Stimulated activated CD4-positive, alpha-beta T cell treated with anti-CD3 and anti-CD28 coated beads, Interleukin-2, amount 100 ng/mL, for 24 hours (primary cell): ENCODE data around the gene BICRA.
A peak's percentile ranks its signal among the peaks of the same experiment; 100 is the strongest.
"Not testable (repeated sequence)": the region's sequence is repeated elsewhere in the genome, so short reads cannot be mapped to it uniquely, and the experiment has no call there.

Experiments
- DNase-seq, 2 donors: peaks; one replicate each; pipeline ENCODE4 v3.0.0-alpha.2; 2020

BICRA gene

DNA sequence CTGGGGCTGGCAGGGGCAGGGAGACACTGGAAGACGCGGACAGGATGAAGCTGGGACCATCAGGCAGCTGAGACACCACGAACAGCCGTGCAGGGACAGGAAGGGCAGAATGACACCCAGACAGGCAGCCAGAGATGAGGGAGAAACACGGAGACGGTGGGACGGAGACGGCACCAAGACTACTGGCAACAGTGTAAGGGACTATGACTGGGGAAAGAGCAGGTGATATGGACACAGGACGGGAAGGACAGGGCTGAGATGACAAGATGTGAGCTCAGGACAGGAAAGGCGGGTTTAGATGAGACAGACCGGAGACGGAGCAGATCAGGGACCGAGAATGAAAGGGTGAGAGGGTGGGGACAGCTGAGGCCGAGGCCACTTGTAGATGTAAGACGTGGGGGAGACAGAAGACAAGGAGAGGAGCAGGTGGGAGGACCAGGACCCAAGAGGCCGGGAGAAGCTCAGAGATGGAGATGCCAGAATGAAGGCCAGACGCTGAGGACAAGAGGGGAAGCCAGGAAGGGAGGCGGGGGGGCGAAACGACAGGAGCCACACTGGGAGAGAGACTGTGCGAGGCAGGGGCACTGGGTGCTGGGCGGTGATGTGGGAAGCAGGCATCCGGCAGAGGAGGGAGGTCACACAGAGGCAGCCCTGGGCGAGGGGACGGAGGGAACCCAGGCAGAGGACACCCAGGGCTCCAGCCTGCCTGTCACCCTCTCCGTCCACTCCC is 86.8 kb downstream of the BICRA start:
- DNase-seq: no peak

DNA sequence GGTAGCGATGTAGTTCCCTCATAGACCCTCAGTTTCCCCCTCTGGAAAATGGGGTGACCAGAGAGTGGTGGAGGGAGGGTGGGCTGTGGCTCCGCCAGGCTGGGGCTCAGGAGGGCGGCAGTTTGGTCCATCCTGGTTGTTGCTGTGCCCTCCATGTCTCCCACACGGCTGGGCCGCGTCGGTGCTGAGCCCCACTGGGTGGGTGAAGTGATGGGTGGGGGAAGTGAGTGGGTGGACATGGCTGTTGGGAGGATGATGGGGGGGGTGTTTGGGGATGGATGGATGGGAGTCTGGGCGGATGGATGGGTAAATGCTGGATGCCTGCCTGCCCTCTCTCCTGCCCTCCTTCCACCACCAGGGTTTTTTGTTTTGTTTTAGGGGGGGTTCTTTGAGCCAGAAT is 87.7 kb downstream of the BICRA start:
- no peak for DNase-seq

DNA sequence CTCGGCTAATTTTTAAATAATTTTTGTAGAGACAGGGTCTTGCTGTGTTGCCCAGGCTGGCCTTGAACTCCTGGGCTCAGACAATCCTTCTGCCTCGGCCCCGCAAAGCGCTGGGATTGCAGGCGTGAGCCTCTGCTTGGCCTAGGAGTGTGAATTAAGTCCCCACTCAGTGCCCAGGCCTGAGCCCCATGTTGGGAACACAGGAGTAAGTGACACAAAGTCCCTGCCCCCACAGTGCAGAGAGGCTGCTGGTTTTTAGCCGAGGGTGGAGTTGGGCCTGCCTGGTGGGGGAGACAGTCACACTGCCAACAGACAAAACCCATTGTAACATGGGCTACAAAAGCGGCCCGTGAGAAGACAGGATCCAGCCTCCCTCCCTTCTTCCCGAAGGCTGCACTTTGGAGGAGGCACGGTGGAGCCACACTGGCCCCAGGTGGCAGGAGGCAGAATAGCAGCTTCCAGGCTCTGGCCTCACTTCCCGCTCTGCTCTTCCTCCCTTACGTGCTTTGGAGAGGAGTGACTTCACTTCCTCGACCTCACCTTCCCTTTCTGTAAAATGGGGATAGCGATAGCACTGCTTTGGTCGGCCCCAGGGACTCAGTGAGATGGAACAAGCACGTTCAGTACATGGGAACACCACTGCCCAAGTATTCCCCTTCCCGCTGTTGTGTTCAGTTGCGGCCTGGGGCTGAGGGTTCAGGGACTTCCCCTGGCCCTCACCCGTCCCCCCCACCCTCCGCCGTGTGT is 89.1 kb downstream of the BICRA start:
- DNase-seq: peak; percentile 62 to 66

DNA sequence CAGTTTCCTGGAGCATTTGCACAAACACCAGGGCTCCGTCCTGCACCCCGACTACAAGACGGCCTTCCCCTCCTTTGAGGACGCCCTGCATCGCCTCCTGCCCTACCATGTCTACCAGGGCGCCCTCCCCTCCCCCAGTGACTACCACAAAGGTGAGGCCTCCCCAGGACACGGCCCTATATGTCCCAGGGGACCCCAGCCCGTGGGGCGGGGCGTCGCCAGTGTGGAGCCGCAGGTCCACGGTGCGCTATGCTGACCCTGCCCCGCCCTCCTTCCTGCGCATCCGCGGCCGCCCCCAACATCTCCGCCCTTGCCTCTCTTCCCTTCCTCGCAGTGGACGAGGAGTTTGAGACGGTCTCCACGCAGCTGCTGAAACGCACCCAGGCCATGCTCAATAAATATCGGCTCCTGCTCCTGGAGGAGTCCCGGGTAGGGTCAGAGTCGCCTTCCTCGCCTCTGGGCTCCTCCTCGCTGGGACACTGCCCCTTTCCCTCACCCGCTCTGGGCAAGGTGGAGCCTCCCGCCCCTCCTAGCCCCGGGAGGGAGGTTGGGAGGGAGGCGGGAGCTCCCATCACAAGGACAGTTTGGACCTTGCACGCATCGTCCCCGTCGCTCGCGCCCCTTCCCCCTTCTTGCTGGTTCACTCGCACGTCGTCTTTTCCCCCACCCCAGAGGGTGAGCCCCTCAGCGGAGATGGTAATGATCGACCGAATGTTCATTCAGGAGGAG is 89.9 kb downstream of the BICRA start:
- DNase-seq: no peak

DNA sequence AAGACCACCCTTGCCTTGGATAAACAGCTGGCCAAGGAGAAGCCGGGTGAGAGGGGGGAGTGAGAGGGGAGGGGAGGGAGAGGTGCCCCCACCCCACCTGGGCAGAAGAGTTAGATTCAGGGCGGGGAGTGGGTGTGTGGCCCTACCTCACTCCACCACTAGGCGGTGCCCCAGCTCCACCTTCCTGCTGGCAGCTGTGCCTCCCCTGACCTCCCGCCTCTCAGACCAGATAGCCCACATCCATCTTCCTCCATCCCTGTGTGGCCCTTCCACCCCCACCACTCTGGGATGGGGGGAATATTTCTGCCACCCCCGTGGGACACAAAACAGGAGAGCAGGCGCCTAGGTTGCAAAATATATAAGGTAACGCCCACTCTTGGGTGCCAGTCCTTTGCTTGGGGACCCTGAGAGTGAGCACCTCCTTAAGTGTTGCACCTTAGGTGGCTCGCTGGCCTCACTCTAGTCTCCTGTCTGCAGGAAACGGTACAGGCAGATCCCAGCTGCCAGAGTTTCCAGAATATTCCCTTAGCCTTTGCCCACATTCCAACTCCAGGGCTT is 90.5 kb downstream of the BICRA start:
- DNase-seq: peak; percentile 71 to 72

DNA sequence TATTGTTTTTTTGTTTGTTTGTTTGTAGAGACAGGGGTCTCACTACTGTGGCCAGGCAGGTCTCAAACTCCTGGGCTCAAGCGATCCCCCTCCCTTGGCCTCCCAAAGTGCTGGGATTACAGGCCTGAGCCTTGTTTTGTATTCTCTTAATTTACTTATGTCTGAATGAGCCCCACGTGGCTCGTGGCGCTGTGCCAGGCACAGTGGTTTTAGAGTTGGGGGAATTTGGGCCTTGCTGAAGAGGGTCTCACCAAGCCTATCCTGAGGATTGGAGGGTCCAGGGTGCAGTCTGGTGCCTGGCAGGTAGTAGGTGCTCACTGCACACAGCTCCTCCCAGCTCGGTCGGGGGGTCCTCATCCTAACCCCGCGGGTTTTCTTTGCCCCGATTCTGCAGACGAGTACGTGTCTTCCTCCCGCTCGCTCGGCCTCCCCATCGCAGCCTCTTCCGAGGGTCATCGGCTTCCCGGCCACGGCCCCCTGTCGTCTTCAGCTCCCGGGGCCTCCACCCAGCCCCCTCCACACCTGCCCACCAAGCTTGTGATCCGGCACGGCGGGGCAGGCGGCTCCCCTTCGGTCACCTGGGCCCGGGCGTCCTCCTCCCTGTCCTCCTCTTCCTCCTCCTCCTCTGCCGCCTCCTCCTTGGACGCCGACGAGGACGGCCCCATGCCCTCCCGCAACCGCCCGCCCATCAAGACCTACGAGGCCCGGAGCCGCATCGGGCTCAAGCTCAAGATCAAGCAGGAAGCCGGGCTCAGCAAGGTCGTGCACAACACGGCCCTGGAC is 92.2 kb downstream of the BICRA start:
- DNase-seq: no peak

DNA sequence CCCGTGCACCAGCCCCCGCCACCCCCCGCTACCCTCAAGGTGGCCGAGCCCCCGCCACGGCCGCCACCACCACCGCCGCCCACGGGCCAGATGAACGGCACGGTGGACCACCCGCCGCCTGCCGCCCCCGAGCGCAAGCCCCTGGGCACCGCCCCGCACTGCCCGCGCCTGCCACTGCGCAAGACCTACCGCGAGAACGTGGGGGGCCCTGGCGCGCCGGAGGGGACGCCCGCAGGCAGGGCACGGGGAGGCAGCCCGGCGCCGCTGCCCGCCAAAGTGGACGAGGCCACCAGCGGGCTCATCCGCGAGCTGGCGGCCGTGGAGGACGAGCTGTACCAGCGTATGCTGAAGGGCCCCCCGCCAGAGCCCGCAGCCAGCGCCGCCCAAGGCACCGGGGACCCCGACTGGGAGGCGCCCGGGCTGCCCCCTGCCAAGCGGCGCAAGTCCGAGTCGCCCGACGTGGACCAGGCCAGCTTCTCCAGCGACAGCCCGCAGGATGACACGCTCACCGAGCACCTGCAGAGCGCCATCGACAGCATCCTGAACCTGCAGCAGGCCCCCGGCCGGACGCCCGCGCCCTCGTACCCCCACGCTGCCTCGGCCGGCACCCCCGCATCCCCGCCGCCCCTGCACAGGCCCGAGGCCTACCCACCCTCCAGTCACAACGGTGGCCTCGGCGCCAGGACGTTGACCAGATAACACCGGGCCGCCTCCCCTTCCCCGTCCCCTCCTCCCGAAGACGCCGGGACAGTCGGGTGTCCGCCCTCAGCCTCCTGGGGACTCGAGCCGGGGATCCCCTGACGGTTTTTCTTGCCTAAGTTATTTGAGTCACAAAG is 93.0 kb downstream of the BICRA start:
- no peak for DNase-seq

DNA sequence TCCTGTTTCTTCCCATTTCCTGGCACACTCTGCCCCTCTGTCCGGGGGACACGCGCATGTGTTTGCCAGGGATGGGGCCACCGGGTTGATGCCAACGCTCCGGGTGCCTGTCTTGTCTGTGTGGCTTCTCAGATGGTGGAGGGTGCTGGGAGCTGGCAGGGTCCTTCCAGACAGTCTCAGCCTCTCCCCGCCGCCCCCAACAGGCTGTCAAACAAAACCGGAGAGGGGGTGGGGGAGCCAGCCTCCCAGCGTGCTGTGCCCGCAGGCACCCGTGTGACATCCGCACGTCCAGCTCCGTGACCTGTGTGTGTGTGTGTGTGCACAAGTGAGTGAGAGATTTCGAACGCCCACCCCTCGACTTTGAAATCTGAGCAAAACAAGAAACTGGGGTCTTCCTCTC is 93.7 kb downstream of the BICRA start:
- DNase-seq: no peak

DNA sequence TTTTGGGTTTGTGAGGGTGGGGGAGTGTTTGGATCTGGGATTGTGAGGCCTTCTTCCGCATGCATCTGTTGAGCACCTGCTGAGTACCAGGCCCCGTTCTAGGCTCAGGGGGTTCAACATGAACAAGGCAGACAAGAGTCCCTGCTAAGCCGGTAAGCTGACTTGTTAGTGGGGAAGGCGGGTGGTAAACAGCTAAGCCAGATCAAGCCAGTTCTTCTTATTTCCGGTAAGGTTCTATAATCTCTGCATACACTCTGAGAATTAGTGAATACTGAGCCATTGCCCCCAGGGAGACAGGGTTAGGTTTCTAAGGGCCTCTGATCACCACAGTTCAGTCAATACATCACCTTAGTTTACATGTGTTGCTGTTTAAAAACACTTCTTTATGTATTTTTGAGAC is 94.4 kb downstream of the BICRA start:
- no peak for DNase-seq

DNA sequence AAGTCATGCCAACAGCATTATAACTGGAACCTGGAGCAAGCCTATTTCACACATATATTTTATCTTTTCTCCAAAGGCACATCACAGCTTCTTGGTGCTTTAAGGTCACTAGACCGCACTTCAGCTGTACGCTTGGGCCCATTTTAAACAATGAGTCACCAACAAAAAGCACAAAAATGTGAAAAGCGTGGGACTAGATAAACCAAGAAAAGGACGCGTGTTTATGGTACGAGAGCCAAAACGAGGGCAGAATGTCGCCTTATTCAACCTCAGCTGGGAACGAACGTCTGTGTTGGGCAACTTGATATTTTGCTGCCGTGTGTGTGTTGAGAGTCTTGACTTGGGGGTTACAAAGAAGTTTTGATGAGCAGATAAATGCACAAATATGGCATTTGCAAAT is 95.1 kb downstream of the BICRA start:
- DNase-seq: no peak

DNA sequence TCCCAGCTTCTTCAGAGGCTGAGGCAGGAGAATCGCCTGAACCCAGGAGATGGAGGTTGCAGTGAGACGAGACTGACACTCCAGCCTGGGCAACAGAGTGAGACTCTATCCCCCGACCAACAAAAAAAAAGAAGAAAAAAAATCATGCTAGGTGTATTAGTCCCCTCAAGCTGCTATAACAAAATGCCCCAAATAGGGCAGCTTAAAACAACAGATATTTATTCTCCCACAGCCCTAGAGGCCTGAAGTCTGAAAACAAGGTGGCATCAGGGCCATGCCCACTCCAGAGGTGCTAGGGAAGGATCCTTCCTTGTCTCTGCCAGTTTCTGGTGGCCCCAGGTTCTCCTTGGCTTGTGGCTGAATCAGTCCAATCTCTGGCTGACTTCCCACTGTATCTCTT is 95.7 kb downstream of the BICRA start:
- DNase-seq: no peak

DNA sequence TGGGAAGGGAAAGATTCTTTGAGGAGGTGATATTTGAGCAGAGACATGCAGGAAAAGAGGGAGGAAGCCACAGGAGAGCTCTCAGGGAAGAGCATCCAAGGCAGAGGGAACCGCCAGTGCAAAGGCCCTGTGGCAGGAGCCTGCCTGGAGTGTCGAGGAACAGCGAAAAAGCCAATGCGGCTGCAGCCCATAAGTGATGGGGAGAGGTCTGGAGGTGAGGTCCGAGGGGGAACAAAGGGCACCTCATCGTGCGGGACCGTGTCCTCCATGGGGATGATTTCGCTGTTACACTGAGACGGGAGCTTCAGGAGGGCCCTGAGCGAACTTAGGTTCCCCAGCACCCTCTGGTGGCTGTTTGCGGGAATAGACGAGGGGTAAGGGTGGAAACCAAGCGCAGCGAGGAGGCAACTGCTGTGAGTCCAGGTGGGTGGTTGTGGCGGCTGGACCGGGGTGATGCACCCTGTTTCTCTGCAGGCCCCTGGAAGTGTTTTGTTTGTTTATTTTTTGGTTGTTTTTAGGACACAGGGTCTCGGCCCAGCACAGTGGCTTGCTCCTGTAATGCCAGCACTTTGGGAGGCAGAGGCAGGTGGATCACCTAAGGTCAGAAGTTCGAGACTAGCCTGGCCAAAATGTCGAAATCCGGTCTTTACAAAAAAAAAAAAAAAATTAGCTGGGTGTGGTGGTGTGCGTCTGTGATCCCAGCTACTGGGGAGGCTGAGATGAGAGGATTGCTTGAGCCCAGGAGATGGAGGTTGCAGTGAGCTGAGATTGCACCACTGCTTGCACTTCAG is 98.4 kb downstream of the BICRA start:
- DNase-seq: peak; percentile 81 to 85

DNA sequence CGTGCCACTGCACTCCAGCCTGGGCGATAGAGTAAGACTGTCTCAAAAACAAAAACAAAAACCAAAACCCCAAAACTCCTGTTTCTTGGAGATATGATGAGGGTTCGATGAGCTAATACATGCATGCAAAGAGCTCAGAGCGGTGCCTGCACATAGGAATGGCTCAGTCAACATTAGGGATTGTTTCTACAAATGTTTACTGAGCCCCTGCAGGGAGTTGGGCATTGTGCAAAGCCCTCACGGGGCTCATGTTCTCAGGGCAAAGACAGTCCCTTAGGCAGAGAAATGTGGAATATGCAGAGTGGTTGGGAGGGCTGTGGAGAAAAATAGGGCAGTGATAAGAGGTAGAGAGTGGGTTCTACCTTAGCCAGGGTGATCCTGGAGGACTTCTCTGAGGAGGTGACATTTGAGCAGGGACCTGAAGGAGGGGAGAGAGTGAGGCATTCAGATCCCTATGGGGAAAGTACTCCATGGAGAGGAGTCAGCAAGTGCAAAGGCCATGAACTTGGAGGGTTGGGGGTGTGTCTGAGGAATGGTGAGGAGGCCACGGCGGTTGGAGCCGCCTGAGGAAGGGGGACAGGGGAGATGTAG is 102.8 kb downstream of the BICRA start:
- no peak for DNase-seq

DNA sequence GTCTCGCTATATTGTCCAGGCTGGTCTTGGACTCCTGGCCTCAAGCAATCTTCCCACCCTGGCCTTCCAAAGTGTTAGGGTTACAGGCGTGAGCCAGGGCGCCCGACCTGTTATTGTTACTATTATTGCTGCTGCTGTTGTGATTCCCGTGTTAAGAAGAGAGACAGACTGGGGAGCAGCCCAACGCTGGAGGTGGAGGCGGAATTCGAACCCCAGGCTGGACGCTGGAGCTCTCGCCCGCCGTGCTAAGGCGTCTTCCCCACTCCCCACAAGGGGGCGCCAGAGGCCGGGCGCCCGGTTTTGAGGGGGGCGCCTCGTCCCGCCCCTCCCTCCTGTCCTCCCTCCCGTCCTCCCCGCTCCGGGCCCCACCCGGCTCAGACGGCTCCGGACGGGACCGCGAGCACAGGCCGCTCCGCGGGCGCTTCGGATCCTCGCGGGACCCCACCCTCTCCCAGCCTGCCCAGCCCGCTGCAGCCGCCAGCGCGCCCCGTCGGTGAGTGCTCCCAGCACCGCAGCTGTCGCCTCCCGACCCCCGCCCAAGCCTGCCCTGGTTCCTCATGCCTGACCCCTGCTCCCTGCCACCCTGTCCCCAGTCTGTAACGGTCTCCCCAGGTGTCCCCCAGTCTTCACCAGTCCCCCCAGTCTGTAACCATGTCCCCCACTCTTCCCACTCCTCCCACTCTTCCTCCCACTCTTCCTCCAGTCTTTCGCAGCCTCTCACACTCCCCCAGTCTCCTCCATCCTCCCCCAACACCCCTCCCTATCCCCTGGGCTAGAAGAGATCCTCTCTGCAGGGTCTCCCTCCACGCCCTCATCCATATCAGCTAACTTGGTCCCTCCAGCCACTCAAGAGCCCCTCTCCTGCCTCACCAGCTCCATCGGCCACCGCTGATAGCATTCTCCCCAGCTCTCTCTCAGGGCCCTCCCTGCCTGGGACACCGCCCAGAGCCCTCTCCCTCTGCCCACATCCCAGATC is 104.4 kb downstream of the BICRA start, which contains the start of gene EHD2:
Gene EHD2, plus strand, starts transcription at position 377 of the 976 bp plus-strand sequence. CDS start 3,191 bp downstream, outside the sequence.
- peak; percentile 65 to 66 for DNase-seq

DNA sequence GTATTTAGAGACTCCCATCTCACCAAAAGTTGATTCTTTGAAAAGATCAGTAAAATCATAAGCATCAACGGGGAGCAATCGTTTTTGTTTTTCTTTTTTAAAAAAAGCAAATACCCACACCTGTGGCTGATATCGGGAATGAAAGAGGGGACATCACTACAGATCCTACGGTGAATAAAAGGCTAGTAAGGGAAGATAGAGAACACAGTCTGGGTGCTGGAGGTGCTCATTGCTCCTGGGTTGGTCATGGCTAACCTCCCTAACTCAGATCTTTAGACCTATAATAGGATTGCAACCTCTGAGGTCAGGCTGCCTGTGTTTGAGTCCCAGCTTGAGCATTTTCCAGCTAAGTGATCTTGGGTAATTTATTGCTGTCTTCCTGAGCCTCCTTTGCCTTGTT is 105.4 kb downstream of the BICRA start:
- no peak for DNase-seq

DNA sequence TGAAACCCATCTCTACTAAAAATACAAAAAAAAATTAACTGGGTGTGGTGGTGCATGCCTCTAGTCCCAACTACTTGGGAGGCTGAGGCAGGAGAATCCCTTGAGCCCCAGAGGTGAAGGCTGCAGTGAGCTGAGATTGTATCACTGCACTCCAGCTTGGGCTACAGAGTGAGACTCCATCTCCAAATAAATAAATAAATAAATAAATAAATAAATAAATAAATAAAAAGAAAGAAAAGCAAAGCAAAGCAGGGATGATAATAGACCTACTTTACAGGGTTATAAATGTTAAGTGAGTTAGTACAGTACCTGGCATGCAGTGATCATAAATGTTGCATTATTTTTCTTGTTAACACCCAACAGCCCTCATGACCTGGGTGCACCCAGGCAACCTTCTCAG is 105.9 kb downstream of the BICRA start:
- DNase-seq: not testable (repeated sequence)

DNA sequence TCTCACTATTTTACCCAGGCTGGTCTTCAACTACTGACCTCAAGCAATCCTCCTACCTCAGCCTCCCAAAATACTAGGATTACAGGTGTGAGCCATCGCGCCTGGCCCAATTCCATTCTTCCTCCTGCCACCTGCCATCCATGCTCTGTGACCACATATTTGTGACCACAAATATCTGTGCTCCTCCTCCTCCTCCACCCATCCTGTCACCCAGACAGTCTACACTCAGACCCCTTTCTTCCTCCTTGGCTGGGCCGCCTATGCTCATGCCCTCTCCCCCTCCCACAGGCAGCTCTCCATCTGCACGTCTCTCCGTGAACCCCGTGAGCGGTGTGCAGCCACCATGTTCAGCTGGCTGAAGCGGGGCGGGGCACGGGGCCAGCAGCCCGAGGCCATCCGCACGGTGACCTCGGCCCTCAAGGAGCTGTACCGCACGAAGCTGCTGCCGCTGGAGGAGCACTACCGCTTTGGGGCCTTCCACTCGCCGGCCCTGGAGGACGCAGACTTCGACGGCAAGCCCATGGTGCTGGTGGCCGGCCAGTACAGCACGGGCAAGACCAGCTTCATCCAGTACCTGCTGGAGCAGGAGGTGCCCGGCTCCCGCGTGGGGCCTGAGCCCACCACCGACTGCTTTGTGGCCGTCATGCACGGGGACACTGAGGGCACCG is 107.5 kb downstream of the BICRA start:
- DNase-seq: no peak

DNA sequence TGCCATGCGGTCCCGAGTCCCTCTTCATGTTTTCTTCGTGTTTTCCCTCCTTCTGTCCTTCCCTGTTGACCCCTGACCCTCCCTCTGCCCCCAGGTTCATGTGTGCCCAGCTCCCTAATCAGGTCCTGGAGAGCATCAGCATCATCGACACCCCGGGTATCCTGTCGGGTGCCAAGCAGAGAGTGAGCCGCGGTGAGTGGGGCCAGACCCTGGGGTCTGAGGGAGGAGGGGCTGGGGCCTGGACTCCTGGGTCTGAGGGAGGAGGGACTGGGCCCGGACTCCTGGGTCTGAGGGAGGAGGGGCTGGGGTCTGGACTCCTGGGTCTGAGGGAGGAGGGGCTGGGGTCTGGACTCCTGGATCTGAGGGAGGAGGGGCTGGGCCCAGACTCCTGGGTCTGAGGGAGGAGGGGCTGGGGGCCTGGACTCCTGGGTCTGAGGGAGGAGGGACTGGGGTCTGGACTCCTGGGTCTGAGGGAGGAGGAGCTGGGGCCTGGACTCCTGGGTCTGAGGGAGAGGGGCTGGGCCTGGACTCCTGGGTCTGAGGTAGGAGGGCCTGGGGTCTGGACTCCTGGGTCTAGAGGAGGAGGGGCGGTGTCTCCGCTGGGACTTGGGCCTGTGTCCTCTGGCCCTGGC is 109.6 kb downstream of the BICRA start:
- not testable (repeated sequence) for DNase-seq
